ENCODE measurements around the gene RER1. TPM values are rescaled to one million over a fixed set of nuclear protein-coding genes. Genes with fewer than 3 reads are reported as not detected.

RER1 gene
- total RNA-seq, 1 experiment from 2014 or later = 141 TPM

- Mint-ChIP-seq H3K36me3 (ENCODE audit: insufficient read depth, unreplicated experiment) (no peaks in the 10 kb centered on the region), H3K27ac (ENCODE audit: unreplicated experiment) (no peak overlapping the region), H3K4me3 (ENCODE audit: unreplicated experiment) (no peak overlapping the region), H3K9me3 (ENCODE audit: unreplicated experiment) (no peaks in the 10 kb centered on the region), H3K4me1 (ENCODE audit: low read depth, unreplicated experiment) (no peaks in the 10 kb centered on the region), H3K27me3 (ENCODE audit: insufficient read depth, unreplicated experiment) (peaks cover 2% of the 10 kb centered on the region)
- Histone ChIP-seq H3K27me3 (replicated peaks; ENCODE audit: control insufficient read depth, insufficient read depth, low read length) (no peaks in the 10 kb centered on the region), H3K9me3 (no peaks in the 10 kb centered on the region), H3K36me3 (ENCODE audit: control insufficient read depth, insufficient read depth, low read length) (no peaks in the 10 kb centered on the region), H3K4me1 (no peaks in the 10 kb centered on the region), H3K4me3 (ENCODE audit: low read depth, low read length) (no peak overlapping the region)
- ChIA-PET CTCF (no interaction called here), POLR2A (no interaction called here)
- DNase-seq = no peak
- no TSS peak for BruUV-seq (replicated peaks)
- TF ChIP-seq CTCF (IDR thresholded peaks at IDR 0.05; ENCODE audit: insufficient read depth in 1 of 2, low read depth in 1 of 2, low read length in 1 of 2, severe bottlenecking in 1 of 2, unreplicated experiment in 1 of 2) = no peak
- intact Hi-C loops (cut with micrococcal nuclease; ENCODE audit: unreplicated experiment) = no loop called here
These were observed 41.1 kb upstream of the RER1 start for GRCh38 chr1:2350501-2350900.

DNA sequence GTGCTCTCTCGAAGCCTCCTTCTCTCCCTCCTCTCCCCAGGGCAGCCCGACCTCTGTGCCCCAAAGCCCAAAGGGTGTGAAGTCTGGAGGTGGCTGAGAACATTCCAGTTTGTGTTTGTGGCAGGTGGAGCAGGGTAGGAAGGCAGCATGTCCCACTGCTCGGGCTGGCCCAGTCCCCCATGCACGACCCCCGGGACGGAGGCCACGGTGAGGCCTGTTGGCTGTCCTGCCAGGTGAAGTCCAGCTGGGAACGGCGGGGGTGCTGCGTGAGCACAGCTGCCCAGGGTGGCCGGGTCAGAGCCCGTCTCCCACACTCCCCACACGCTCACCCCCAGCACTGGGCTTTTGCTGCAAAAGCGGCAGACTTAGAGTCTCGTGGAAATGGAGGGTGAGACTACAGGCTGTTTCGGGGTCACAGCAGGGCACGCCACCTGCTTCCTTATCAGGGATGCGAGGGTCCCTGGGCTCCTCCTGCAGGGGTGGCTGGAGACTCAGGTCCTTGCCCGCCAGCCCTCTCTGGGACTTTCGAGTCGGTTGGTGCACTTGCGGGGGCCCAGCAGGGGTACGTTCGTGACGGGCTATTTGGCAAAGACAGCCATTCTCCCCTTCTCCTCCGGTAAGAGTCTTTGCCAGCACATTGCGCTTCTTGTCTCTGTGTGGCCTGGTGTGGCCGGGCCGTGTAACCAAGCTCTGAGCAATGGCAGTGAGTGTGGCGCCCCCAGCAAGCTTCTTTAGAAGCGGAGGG, 40.6 kb upstream of the RER1 start:
- H3K4me3 ChIP-seq (ENCODE audit: low read depth, low read length) = no peak overlapping the region
- H3K36me3 Mint-ChIP-seq (ENCODE audit: insufficient read depth, unreplicated experiment) = no peaks in the 10 kb centered on the region
- intact Hi-C loops (cut with micrococcal nuclease; ENCODE audit: unreplicated experiment) = no loop called here
- no peaks in the 10 kb centered on the region for H3K4me1 Mint-ChIP-seq (ENCODE audit: low read depth, unreplicated experiment)
- no peak for TF ChIP-seq CTCF (IDR thresholded peaks at IDR 0.05; ENCODE audit: insufficient read depth in 1 of 2, low read depth in 1 of 2, low read length in 1 of 2, severe bottlenecking in 1 of 2, unreplicated experiment in 1 of 2)
- no peaks in the 10 kb centered on the region for H3K9me3 ChIP-seq
- no peak for DNase-seq
- H3K9me3 Mint-ChIP-seq (ENCODE audit: unreplicated experiment) = no peaks in the 10 kb centered on the region
- H3K27me3 ChIP-seq (replicated peaks; ENCODE audit: control insufficient read depth, insufficient read depth, low read length) = no peaks in the 10 kb centered on the region
- no peak overlapping the region for H3K27ac Mint-ChIP-seq (ENCODE audit: unreplicated experiment)
- no peak overlapping the region for H3K4me3 Mint-ChIP-seq (ENCODE audit: unreplicated experiment)
- H3K36me3 ChIP-seq (ENCODE audit: control insufficient read depth, insufficient read depth, low read length) = no peaks in the 10 kb centered on the region
- no TSS peak for BruUV-seq (replicated peaks)
- H3K27me3 Mint-ChIP-seq (ENCODE audit: insufficient read depth, unreplicated experiment) = peaks cover 2% of the 10 kb centered on the region
- CTCF ChIA-PET = no interaction called here
- H3K4me1 ChIP-seq = no peaks in the 10 kb centered on the region
- POLR2A ChIA-PET = no interaction called here

DNA sequence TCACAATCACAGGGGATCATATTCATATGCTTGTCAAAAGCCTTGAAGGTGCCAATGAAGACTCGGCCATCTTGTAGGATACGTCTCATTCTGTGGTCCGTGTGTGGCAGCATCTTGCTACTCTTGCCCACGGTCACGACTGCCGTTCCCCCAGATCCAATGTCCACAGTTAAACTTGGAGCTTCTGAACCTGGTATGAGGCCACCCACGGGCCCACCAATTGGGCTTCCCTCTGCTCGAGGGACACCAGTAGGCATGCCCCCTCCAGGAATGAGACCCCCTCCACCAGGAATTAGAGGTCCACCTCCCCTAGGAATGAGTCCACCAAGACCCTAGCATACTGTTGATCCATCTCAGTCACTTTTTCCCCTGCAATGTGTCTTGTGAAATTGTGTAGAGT, 39.9 kb upstream of the RER1 start:
- POLR2A ChIA-PET = no interaction called here

More for the DNA sequence above, 39.9 kb upstream of the RER1 start:
- no peak overlapping the region for H3K4me3 Mint-ChIP-seq (ENCODE audit: unreplicated experiment)
- no peak for DNase-seq
- H3K27ac Mint-ChIP-seq (ENCODE audit: unreplicated experiment) = no peak overlapping the region
- no peaks in the 10 kb centered on the region for H3K9me3 ChIP-seq
- CTCF ChIA-PET = no interaction called here
- H3K4me3 ChIP-seq (ENCODE audit: low read depth, low read length) = no peak overlapping the region
- TF ChIP-seq CTCF (IDR thresholded peaks at IDR 0.05; ENCODE audit: insufficient read depth in 1 of 2, low read depth in 1 of 2, low read length in 1 of 2, severe bottlenecking in 1 of 2, unreplicated experiment in 1 of 2) = no peak
- no peaks in the 10 kb centered on the region for H3K36me3 Mint-ChIP-seq (ENCODE audit: insufficient read depth, unreplicated experiment)
- H3K27me3 ChIP-seq (replicated peaks; ENCODE audit: control insufficient read depth, insufficient read depth, low read length) = no peaks in the 10 kb centered on the region
- no peaks in the 10 kb centered on the region for H3K9me3 Mint-ChIP-seq (ENCODE audit: unreplicated experiment)
- BruUV-seq (replicated peaks) = no TSS peak
- H3K27me3 Mint-ChIP-seq (ENCODE audit: insufficient read depth, unreplicated experiment) = peaks cover 2% of the 10 kb centered on the region
- no peaks in the 10 kb centered on the region for H3K4me1 ChIP-seq
- H3K36me3 ChIP-seq (ENCODE audit: control insufficient read depth, insufficient read depth, low read length) = no peaks in the 10 kb centered on the region
- no peaks in the 10 kb centered on the region for H3K4me1 Mint-ChIP-seq (ENCODE audit: low read depth, unreplicated experiment)
- intact Hi-C loops (cut with micrococcal nuclease; ENCODE audit: unreplicated experiment) = no loop called here

Data from Caco-2 (cell line).